Neural crest cell (in vitro differentiated cells): ENCODE results near the gene JSRP1. TPM values are rescaled to one million over a fixed set of nuclear protein-coding genes. Genes with fewer than 3 reads are reported as not detected.

Experiments used
- DNase-seq: peaks from one replicate; pipeline ENCODE4 v3.0.0; 2021; ENCODE audit warnings: low read depth, mixed read lengths, low spot score
- H3K27ac Mint-ChIP-seq: one replicate; pipeline ENCODE4 v1.8.0; 2021; ENCODE audit warnings: mild to moderate bottlenecking, mixed read lengths; ENCODE audit not compliant: unreplicated experiment
- H3K27me3 Mint-ChIP-seq: 2 replicates; pipeline ENCODE4 v1.8.0; 2021; ENCODE audit warnings: low read depth, mild to moderate bottlenecking, mixed read lengths
- H3K36me3 Mint-ChIP-seq: 2 replicates; pipeline ENCODE4 v1.8.0; 2021; ENCODE audit warnings: low read depth, mild to moderate bottlenecking, mixed read lengths
- H3K4me1 Mint-ChIP-seq: 2 replicates; pipeline ENCODE4 v1.8.0; 2021; ENCODE audit warnings: mixed read lengths
- H3K4me3 Mint-ChIP-seq: one replicate; pipeline ENCODE4 v1.8.0; 2021; ENCODE audit warnings: mild to moderate bottlenecking, mixed read lengths
- H3K9me3 Mint-ChIP-seq: 2 replicates; pipeline ENCODE4 v1.8.0; 2021; ENCODE audit warnings: mixed read lengths
- total RNA-seq: library from RNA; stranded (reverse); gene quantifications from 2 replicates; pipeline ENCODE4 v1.2.1, GENCODE V29; 2021
- TF ChIP-seq, protein P1 (sequence below): fragments of 200-600 bp; sonication (generic); conservative IDR thresholded peaks from 2 replicates; pipeline ENCODE4 v1.5.0; 2021; ENCODE audit warnings: antibody characterized with exemption, mild to moderate bottlenecking

JSRP1 gene
- total RNA-seq, 1 donor from 2014 or later, result 0.40 TPM

DNA sequence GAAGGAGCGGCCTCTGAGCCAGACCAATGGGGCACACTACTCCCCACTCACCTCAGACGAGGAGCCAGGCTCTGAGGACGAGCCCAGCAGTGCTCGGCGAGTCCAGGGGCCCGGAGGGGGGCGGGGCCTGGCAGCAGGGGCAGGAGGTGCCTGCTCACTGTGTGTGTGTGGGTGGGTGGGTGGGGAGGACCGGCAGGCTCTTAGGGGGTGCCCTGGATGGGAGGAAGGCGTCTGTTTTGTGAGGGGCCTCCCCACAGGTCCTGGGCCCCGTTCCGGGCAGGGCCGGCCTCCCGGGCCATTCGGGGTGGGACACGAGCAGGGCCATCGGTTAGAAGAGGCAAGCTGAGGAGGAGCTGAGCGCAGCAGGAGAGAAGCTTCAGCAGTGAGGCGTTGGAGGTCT lies 32.8 kb downstream of the JSRP1 start:
- Mint-ChIP-seq H3K36me3 (peaks cover 3% of the 10 kb centered on the region), H3K9me3 (no peaks in the 10 kb centered on the region), H3K27me3 (no peaks in the 10 kb centered on the region), H3K4me3 (no peak overlapping the region), H3K4me1 (no peaks in the 10 kb centered on the region), H3K27ac (no peak overlapping the region)
- no peak for DNase-seq
- TF ChIP-seq, protein P1, sequence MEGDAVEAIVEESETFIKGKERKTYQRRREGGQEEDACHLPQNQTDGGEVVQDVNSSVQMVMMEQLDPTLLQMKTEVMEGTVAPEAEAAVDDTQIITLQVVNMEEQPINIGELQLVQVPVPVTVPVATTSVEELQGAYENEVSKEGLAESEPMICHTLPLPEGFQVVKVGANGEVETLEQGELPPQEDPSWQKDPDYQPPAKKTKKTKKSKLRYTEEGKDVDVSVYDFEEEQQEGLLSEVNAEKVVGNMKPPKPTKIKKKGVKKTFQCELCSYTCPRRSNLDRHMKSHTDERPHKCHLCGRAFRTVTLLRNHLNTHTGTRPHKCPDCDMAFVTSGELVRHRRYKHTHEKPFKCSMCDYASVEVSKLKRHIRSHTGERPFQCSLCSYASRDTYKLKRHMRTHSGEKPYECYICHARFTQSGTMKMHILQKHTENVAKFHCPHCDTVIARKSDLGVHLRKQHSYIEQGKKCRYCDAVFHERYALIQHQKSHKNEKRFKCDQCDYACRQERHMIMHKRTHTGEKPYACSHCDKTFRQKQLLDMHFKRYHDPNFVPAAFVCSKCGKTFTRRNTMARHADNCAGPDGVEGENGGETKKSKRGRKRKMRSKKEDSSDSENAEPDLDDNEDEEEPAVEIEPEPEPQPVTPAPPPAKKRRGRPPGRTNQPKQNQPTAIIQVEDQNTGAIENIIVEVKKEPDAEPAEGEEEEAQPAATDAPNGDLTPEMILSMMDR, result no peak

DNA sequence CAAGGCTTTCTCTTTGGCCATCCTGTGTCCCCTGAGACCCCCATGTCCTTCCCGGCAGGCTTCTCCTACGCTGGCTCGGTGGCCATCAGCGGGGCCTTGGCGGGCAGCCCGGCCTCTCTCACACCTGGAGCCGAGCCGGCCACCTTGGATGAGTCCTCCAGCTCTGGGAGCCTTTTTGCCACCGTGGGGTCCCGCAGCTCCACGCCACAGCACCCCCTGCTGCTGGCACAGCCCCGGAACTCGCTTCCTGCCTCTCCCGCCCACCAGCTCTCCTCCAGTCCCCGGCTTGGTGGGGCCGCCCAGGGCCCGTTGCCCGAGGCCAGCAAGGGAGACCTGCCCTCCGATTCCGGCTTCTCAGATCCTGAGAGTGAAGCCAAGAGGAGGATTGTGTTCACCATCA lies 34.3 kb downstream of the JSRP1 start:
- no peak overlapping the region for H3K27ac Mint-ChIP-seq

DNA sequence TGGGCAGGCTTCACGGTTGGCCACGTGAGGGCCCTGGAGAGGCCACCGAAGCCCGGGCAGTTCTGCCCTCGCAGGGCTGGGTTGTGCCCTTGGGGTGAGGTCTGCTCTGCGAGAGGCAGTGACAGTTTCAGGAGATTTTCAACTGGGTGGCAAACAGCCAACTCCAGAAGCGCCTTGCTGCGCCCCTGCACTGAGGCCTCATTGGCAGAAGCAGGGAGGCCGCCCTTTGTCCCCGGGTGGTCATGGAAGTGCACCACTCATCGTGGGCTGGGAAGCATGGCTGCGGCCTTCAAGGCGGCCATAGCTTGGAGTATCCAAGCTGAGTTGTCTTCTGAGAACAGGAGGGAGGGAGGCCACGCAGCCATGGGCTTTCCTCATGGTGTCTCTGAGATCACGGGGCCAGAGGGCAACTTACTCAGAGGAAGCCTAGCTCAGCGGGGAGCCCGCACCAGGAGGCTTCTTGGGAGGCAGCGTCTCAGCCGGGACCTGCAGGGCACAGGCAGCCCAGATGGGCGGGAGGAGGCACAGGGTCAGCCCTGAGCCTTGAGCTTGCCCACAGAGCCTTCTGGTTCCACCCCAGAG lies 34.9 kb downstream of the JSRP1 start:
- TF ChIP-seq, protein P1, result no peak
- Mint-ChIP-seq H3K9me3 (no peaks in the 10 kb centered on the region), H3K27ac (no peak overlapping the region), H3K36me3 (peaks cover 7% of the 10 kb centered on the region), H3K4me1 (no peaks in the 10 kb centered on the region), H3K27me3 (no peaks in the 10 kb centered on the region), H3K4me3 (peak overlapping the region; percentile 19)
- no peak for DNase-seq

More for the DNA sequence above, 34.3 kb downstream of the JSRP1 start:
- TF ChIP-seq, protein P1, result peak; percentile 21
- Mint-ChIP-seq H3K4me3 (no peak overlapping the region), H3K9me3 (no peaks in the 10 kb centered on the region), H3K4me1 (no peaks in the 10 kb centered on the region), H3K27me3 (no peaks in the 10 kb centered on the region), H3K36me3 (peaks cover 7% of the 10 kb centered on the region)
- DNase-seq, result no peak

DNA sequence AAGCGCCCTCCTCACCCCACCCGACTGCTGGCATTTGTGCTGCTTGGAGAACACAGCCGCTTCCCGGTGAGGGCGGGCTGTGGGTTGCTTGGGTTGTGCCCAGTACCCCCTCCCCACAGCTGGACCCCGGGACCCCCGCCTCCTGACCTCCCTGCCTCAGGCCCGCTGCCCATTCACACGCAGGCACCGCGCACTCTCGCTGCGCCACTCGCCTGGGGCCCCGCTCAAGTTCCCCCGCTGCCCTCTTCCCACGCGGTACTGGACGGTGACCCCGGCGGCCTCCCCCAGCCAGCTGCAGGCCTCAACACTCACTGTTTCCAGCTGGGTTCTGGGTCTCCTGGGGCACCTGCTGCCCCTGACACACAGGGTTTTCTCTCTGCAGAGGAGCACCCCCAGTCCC lies 36.5 kb downstream of the JSRP1 start:
- Mint-ChIP-seq H3K27me3 (no peaks in the 10 kb centered on the region), H3K4me1 (no peaks in the 10 kb centered on the region), H3K36me3 (peaks cover 7% of the 10 kb centered on the region), H3K4me3 (no peak overlapping the region), H3K27ac (no peak overlapping the region), H3K9me3 (no peaks in the 10 kb centered on the region)
- TF ChIP-seq, protein P1, result no peak
- no peak for DNase-seq

DNA sequence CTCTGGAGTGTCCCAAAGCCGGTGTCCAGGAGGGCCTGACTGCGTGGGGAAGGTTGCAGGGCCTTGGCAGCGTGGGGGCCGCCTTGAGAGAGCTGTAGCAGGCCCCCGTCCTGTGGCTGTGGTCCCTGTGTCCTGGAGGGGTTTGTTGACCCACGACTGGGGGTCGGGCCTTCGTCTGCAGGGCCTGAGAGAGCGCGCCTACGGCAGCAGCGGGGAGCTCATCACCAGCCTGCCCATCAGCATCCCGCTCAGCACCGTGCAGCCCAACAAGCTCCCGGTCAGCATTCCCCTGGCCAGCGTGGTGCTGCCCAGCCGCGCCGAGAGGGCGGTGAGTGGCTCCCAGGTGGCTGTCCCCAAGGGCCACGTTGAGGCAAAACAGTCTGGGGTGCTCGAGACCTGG lies 38.6 kb downstream of the JSRP1 start:
- Mint-ChIP-seq H3K4me3 (no peak overlapping the region), H3K36me3 (peaks cover 4% of the 10 kb centered on the region)
- TF ChIP-seq, protein P1, result no peak

More for the DNA sequence above, 38.6 kb downstream of the JSRP1 start:
- H3K4me1 Mint-ChIP-seq, result no peaks in the 10 kb centered on the region
- no peak overlapping the region for H3K27ac Mint-ChIP-seq
- no peaks in the 10 kb centered on the region for H3K9me3 Mint-ChIP-seq
- no peaks in the 10 kb centered on the region for H3K27me3 Mint-ChIP-seq
- no peak for DNase-seq
